GM19324 (cell line): Measurements from ENCODE around the gene ABI1.

ENCODE experiments used
- ATAC-seq: cut with Tn5 transposase; IDR thresholded peaks from one replicate; pipeline ENCODE4 v1.9.1; 2021; ENCODE audit warnings: mild to moderate bottlenecking, moderate library complexity; ENCODE audit not compliant: unreplicated experiment, low FRiP score

The ABI1 gene

DNA sequence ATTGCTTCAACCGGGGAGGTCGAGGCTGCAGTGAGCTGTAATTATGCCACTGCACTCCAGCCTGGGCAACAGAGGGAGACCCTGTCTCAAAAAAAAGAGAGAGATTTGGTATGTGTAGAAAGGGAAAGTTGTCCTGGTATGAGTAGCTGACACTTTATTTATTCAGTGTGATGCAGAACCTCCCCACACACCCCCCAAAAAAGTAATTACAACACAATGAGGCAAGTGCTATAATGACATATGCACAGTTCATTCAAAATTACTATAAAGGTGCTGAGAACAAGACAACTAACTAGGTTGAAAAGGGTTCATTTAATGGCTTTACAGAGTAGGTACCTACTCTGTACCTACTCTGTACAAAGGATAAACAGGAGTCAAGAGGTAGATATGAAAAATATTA, 83.1 kb downstream of the ABI1 start:
- no peak for ATAC-seq

GRCh38 chr10:26776258-26776657, 84.5 kb downstream of the ABI1 start:
- no peak for ATAC-seq

DNA sequence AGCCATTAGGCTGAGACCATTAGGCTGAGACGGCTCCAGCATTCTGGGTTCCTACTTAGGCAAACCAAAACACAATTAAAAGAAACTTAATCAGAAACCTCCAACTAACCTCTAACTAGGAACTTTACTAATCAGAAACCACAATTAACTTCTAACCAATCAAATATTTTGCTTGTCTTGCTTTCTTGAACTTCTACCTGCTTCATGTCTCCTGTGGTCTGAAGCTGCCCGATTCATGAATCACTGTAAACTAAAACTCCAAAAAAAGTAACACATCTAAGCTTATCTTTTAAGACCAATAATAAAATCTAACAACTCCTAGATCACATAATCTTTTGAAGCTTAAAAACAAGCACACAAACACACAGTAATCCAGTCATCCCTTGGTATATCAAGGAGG, 87.1 kb downstream of the ABI1 start:
- ATAC-seq = no peak

- ATAC-seq = no peak
Measured at GRCh38 chr10:26770069-26770468, 90.7 kb downstream of the ABI1 start.

DNA sequence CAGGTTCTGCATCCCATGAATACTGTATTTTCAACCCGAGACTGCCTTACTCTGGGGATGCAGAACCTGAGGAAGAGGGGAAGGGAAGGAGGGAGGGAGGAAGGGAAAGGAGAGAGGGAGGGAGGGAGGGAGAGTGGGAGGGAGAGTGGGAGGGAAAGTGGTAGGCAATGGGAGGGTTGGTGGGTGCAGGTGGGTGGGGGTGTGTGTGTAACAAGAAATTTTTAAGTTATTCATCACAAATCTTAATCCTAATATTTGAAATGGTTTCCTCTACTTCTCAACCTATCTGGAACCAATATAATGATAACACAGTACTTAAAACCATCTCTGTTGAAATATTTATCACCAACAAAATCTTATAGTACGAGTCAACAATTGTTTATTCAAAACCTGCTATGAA, 95.2 kb downstream of the ABI1 start:
- no peak for ATAC-seq

- no peak for ATAC-seq
Measured at GRCh38 chr10:26759008-26759407, 101.8 kb downstream of the ABI1 start.

- peak; percentile 93 for ATAC-seq
Measured at GRCh38 chr10:26755443-26755903, 105.3 kb downstream of the ABI1 start.

- ATAC-seq = no peak
Measured at GRCh38 chr10:26746061-26746460, 114.7 kb downstream of the ABI1 start.

DNA sequence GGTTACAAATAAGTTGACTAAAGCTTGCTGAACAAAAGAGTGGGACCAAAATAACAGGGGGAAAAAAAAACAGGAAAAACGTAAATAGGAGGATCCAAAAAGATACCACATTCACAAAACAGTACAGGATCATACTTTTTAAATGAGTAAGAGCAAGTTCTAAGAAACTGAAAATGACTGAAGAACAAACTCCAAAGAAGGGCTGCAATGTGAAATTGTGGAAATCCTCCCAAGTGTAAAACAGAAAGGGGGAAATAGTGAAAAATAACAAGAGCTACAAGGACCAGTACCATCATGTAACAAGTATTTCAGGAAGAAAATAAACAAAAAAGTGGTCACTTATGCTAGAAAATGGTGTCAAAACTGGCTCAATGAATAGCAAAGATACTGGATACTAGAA, 116.9 kb downstream of the ABI1 start:
- ATAC-seq = no peak

DNA sequence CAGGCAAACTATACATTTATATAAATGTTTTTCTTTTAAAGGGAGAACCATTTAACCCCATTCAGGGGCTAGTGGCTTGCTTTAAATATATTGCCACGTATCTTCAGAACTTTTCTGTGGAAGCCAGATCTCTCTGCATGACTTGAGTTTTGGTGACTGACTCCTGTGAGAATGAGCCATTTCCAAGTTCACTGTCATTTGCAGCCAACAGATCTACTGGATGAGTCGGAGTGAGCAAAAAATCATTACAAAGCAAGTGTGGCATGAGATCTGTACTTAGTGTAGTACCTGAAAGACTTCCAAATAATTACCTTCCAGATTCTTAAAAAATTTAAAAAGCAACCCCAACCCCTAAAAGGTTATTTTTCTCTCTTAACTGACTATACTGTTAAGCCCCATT, 117.7 kb downstream of the ABI1 start:
- no peak for ATAC-seq

GRCh38 chr10:26741368-26741767, 119.4 kb downstream of the ABI1 start:
- no peak for ATAC-seq

- ATAC-seq = peak; percentile 44
Measured at GRCh38 chr10:26739071-26739631, 121.6 kb downstream of the ABI1 start.

GRCh38 chr10:26738301-26738911, 122.4 kb downstream of the ABI1 start:
- no peak for ATAC-seq

DNA sequence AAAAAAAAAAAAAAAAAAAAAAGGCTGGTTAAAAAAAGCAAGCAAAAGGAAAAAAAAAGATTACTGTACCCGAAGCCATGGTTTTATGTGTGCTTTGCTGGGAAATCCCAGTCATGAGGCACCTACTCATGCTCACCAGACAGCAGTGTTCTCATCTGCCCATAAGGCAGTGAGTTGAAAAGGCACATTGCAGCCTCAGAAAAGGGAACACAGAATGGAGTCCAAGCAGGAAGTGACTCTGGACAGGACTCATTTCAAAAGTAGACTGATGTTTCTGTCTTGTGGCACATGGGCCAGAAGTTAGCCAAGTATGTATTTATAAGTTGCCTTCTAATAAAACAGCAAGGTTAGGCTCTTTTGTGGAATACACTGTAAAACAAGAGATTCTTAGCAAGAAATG, 123.0 kb downstream of the ABI1 start:
- ATAC-seq = peak; percentile 40

DNA sequence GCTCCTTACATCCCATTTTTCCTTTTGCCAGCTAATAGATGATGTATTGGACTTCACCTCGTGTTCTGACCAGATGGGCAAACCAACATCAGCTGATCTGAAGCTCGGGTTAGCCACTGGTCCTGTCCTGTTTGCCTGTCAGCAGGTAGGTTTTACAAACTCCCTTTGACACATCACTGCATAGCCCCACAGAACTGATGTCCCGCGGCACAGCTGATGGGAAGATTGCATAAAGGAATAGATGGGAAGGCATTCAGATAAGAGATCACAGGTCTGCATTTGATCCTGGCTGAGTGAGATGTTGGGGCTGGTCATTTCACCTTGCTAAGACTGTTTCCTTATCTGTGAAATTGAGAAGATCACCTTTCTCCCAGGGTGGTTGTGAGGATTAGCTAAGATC, 125.3 kb downstream of the ABI1 start:
- ATAC-seq = no peak

DNA sequence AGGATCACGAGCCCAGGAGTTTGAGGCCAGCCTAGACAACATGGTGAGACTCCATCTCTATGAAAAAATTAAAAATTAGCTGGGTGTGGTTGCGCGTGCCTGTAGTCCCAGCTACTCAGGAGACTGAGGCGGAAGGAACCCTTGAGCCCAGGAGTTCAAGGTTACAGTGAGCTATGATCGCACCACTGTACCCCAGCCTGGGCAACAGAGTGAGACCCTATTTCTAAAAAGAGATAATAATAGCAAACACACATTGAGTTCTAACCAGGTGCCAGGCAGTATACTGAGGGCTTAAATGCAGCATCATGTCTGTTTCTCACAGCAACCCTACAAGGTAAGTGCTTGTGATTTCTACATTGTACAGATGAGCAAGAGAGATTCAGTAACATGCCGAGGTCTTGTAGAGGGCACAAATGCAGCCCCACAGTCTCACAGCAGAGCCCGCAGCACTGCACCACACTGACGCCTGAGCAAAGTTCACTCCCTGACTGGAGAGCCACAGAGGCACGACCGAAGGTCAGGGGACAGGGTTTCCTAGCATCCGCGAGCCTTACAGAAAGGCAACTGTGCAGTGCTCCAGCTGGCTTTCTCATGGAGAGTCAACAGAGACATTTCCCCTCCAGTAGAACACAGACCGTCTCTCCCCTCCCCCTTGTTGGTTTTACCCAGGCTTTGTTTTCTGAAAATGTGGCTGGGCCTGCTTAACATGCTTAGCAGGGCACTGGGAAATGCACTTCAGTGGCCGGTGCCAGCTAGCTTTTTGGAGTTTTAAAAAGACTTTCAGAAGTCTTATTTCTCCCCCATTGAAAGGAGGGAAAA, 126.8 kb downstream of the ABI1 start:
- no peak for ATAC-seq

DNA sequence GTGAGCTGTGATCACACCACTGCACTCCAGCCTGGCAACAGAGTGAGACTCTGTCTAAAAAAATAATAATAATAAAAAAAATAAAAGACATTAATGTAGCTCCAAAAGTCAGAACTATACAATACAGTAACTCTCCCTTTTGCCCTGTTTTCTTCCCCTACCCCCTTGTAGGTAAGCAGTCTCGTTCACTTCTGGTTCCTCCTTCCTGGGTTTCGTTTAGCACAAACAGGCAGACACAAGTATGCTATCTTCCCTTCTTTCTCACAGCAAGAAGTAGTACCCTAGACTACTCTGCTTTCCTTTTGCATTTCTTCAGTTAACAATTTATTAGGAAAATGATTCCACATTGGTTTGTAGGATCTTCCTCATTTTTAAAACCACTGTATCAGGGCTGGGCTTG, 130.2 kb downstream of the ABI1 start:
- ATAC-seq = no peak

DNA sequence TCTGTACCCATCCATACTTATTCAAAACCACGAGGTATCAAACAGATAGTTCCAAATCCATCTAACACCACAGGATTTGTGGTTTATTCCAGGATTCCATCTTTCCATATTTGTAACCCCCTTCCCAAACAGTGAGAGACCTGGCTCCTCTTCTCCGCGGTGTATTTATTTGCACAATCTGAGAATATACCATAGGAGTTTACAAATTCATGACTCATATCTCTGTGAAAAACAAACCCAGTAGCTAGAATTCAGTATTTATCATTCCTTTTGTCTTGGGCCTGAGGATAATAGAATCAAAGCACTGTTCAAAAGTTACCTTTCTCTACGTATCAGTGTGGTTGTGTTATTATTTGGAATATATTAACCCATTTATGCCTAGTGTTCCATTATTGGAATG, 131.4 kb downstream of the ABI1 start:
- no peak for ATAC-seq

DNA sequence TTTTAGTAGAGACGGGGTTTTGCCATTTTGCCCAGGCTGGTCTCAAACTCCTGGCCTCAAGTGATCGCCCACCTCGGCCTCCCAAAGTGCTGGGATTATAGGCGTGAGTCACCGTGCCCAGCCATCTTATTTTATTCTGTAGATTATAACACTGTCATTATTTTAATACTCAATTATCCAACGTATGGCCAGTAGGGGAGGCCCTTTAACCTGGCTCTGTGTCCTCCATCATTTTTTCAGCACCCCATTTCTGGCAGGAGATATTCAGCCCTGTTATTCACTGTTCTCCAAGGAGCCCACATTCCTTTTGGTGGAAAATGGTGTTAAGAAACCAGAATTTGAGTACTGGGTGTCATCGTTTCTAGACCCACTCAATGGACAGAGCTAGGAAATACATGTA, 131.8 kb downstream of the ABI1 start:
- no peak for ATAC-seq

- ATAC-seq = no peak
Measured at GRCh38 chr10:26727005-26727404, 133.8 kb downstream of the ABI1 start.

GRCh38 chr10:26725837-26726727, 134.7 kb downstream of the ABI1 start:
- ATAC-seq = no peak
